ENCODE data around the gene TPPP2. TPM values are rescaled to one million over a fixed set of nuclear protein-coding genes. Genes with fewer than 3 reads are reported as not detected.

TPPP2 gene
- polyA plus RNA-seq, 1 donor from 2014 or later, result not detected

GRCh38 chr14:21026988-21027315, 3.1 kb upstream of the TPPP2 start:
- H3F3A ChIP-seq (ENCODE audit: insufficient read depth, low read length, poor library complexity, severe bottlenecking), result no peaks in the 10 kb centered on the region
- H3K27me3 ChIP-seq (ENCODE audit: insufficient read depth, low read depth, low read length), result peaks cover 19% of the 10 kb centered on the region

GRCh38 chr14:21030531-21030930, 514 bp downstream of the TPPP2 start:
- no peaks in the 10 kb centered on the region for H3K27me3 ChIP-seq (ENCODE audit: insufficient read depth, low read depth, low read length)
- H3K4me2 ChIP-seq (ENCODE audit: low read length), result no peak overlapping the region
- H3K9ac ChIP-seq (ENCODE audit: low read length), result no peak overlapping the region
- no peak overlapping the region for H3K4me3 ChIP-seq (ENCODE audit: low read length)
- H3K27ac ChIP-seq (ENCODE audit: low read length), result no peak overlapping the region
- TF ChIP-seq MXI1 (conservative IDR thresholded peaks at IDR 0.05; ENCODE audit: poor library complexity, severe bottlenecking), result no peak
- TF ChIP-seq POLR2AphosphoS5 (IDR thresholded peaks at IDR 0.05), result no peak
- TF ChIP-seq REST (IDR thresholded peaks at IDR 0.05; ENCODE audit: borderline replicate concordance), result no peak
- TF ChIP-seq EZH2 (IDR thresholded peaks at IDR 0.05; ENCODE audit: borderline replicate concordance, insufficient read depth, low read length, poor library complexity, severe bottlenecking), result no peak
- TF ChIP-seq TAF1 (IDR thresholded peaks at IDR 0.05; ENCODE audit: low read depth), result no peak
- no peak for TF ChIP-seq CTCF (IDR thresholded peaks at IDR 0.05; ENCODE audit: poor library complexity, severe bottlenecking)
- TF ChIP-seq EP300 (conservative IDR thresholded peaks at IDR 0.05; ENCODE audit: poor library complexity, severe bottlenecking), result no peak
- no peaks in the 10 kb centered on the region for H4K20me1 ChIP-seq (ENCODE audit: insufficient read depth)
- no peak overlapping the region for H2AFZ ChIP-seq (ENCODE audit: low read depth, low read length)
- no peaks in the 10 kb centered on the region for H3K9me3 ChIP-seq (ENCODE audit: low read length)
- H3F3A ChIP-seq (ENCODE audit: insufficient read depth, low read length, poor library complexity, severe bottlenecking), result no peaks in the 10 kb centered on the region
- no peaks in the 10 kb centered on the region for H3K9me2 ChIP-seq (ENCODE audit: insufficient read depth, low read length)
- H3K79me2 ChIP-seq (replicated peaks; ENCODE audit: insufficient read depth, low read length), result no peaks in the 10 kb centered on the region
- no peaks in the 10 kb centered on the region for H3K36me3 ChIP-seq (ENCODE audit: insufficient read depth, low read length)

More at GRCh38 chr14:21026988-21027315, 3.1 kb upstream of the TPPP2 start:
- no peak overlapping the region for H3K4me2 ChIP-seq (ENCODE audit: low read length)
- no peaks in the 10 kb centered on the region for H3K79me2 ChIP-seq (replicated peaks; ENCODE audit: insufficient read depth, low read length)
- H3K9me2 ChIP-seq (ENCODE audit: insufficient read depth, low read length), result no peaks in the 10 kb centered on the region
- no peak for TF ChIP-seq REST (IDR thresholded peaks at IDR 0.05; ENCODE audit: borderline replicate concordance)
- no peak for TF ChIP-seq EP300 (conservative IDR thresholded peaks at IDR 0.05; ENCODE audit: poor library complexity, severe bottlenecking)
- no peak for TF ChIP-seq TAF1 (IDR thresholded peaks at IDR 0.05; ENCODE audit: low read depth)
- no peak for TF ChIP-seq MXI1 (conservative IDR thresholded peaks at IDR 0.05; ENCODE audit: poor library complexity, severe bottlenecking)
- no peak for TF ChIP-seq EZH2 (IDR thresholded peaks at IDR 0.05; ENCODE audit: borderline replicate concordance, insufficient read depth, low read length, poor library complexity, severe bottlenecking)
- TF ChIP-seq RAD21 (conservative IDR thresholded peaks at IDR 0.05), result no peak
- no peak for TF ChIP-seq SMC3 (conservative IDR thresholded peaks at IDR 0.05; ENCODE audit: poor library complexity)
- TF ChIP-seq POLR2AphosphoS5 (IDR thresholded peaks at IDR 0.05), result no peak
- TF ChIP-seq CTCF (IDR thresholded peaks at IDR 0.05; ENCODE audit: poor library complexity, severe bottlenecking), result no peak
- H2AFZ ChIP-seq (ENCODE audit: low read depth, low read length), result no peak overlapping the region
- no peak overlapping the region for H3K27ac ChIP-seq (ENCODE audit: low read length)
- H3K36me3 ChIP-seq (ENCODE audit: insufficient read depth, low read length), result no peaks in the 10 kb centered on the region
- no peak overlapping the region for H3K9ac ChIP-seq (ENCODE audit: low read length)
- H3K9me3 ChIP-seq (ENCODE audit: low read length), result no peaks in the 10 kb centered on the region
- no peaks in the 10 kb centered on the region for H4K20me1 ChIP-seq (ENCODE audit: insufficient read depth)
- H3K4me3 ChIP-seq (ENCODE audit: low read length), result no peak overlapping the region

All from neural cell (in vitro differentiated cells).